CD4-positive, CD25-positive, alpha-beta regulatory T cell (primary cell): Measurements from ENCODE around the gene SDK1. TPM values are rescaled to one million over a fixed set of nuclear protein-coding genes. Genes with fewer than 3 reads are reported as not detected.

Experiments
- ATAC-seq, 2 donors: fragments of 150-1000 bp; cut with Tn5 transposase; one replicate each; pipeline ENCODE4 v1.10.0; 2021; ENCODE audit warnings: low read depth in 2 of 2, moderate number of reproducible peaks in 2 of 2, moderate library complexity in 1 of 2
- DNase-seq, 3 donors: peaks; one replicate each; pipeline versions ENCODE4 v3.0.0 to v3.0.0-alpha.2; 2012 to 2022; ENCODE audit warnings: mixed read lengths in 1 of 3
- H3K27ac ChIP-seq: one replicate; pipeline ENCODE4 v1.7.0; 2013; ENCODE audit warnings: mild to moderate bottlenecking, low read length; ENCODE audit not compliant: insufficient read depth, poor library complexity, severe bottlenecking
- H3K27me3 ChIP-seq: one replicate; pipeline ENCODE4 v1.7.0; 2013; ENCODE audit warnings: low read length; ENCODE audit not compliant: control insufficient read depth, insufficient read depth
- H3K36me3 ChIP-seq: one replicate; pipeline ENCODE4 v1.7.0; 2013; ENCODE audit warnings: mild to moderate bottlenecking, low read length, moderate library complexity; ENCODE audit not compliant: control insufficient read depth, insufficient read depth
- H3K4me1 ChIP-seq: 2 replicates; pipeline ENCODE4 v1.7.0; 2013; ENCODE audit warnings: mild to moderate bottlenecking, low read length; ENCODE audit not compliant: insufficient read depth, control insufficient read depth, poor library complexity, severe bottlenecking
- H3K4me3 ChIP-seq: one replicate; pipeline ENCODE4 v1.7.0; 2013; ENCODE audit warnings: low read depth, mild to moderate bottlenecking, low read length, moderate library complexity
- H3K9me3 ChIP-seq, 2 experiments: 1 replicate in 1 of 2; 2 replicates in 1 of 2; pipeline ENCODE4 v1.7.0; 2013; ENCODE audit warnings: low read length in 2 of 2, mild to moderate bottlenecking in 1 of 2, moderate library complexity in 1 of 2; ENCODE audit not compliant: control insufficient read depth in 2 of 2
- H3K27ac Mint-ChIP-seq, 3 donors: one replicate each; pipeline ENCODE4 v1.8.0; 2020 to 2022; ENCODE audit warnings: mild to moderate bottlenecking in 3 of 3, mixed read lengths in 3 of 3, moderate library complexity in 2 of 3
- H3K27me3 Mint-ChIP-seq: one replicate; pipeline ENCODE4 v1.8.0; 2022; ENCODE audit warnings: mild to moderate bottlenecking, mixed read lengths
- H3K36me3 Mint-ChIP-seq: one replicate; pipeline ENCODE4 v1.8.0; 2020; ENCODE audit warnings: mixed read lengths
- H3K4me1 Mint-ChIP-seq, 4 donors: one replicate each; pipeline ENCODE4 v1.8.0; 2020 to 2022; ENCODE audit warnings: mixed read lengths in 4 of 4, mild to moderate bottlenecking in 1 of 4
- H3K4me3 Mint-ChIP-seq, 4 donors: one replicate each; pipeline ENCODE4 v1.8.0; 2020 to 2022; ENCODE audit warnings: mild to moderate bottlenecking in 4 of 4, mixed read lengths in 4 of 4, moderate library complexity in 3 of 4
- H3K9me3 Mint-ChIP-seq, 7 donors: one replicate each; pipeline ENCODE4 v1.8.0; 2020 to 2022; ENCODE audit warnings: mixed read lengths in 7 of 7, mild to moderate bottlenecking in 3 of 7, moderate library complexity in 2 of 7
- polyA plus RNA-seq, 4 donors: library from polyadenylated mRNA; unstranded; fragments of 300-500 nt; fragmentation: Illumina TruSeq; gene quantifications; one replicate each; pipeline ENCODE4 v1.2.3, GENCODE V29; 2021
- total RNA-seq: library from RNA; stranded (reverse); gene quantifications from one replicate; pipeline ENCODE4 v1.2.3, GENCODE V29; 2022

Gene SDK1
- total and polyA plus RNA-seq, 5 donors from 2014 or later: 0.47 TPM; not detected in 4

GRCh38 chr7:4209966-4210365 is 908.9 kb downstream of the SDK1 start:
- DNase-seq (no peak), ATAC-seq (no peak)
- H3K27me3 ChIP-seq: no peaks in the 10 kb centered on the region
- H3K36me3 Mint-ChIP-seq: no peaks in the 10 kb centered on the region
- peaks cover 0 to 1% (median 0%) of the 10 kb centered on the region in 7 donors for H3K9me3 Mint-ChIP-seq
- H3K4me3 ChIP-seq: no peak overlapping the region
- H3K9me3 ChIP-seq: no peaks in the 10 kb centered on the region
- H3K4me1 ChIP-seq: no peaks in the 10 kb centered on the region
- H3K4me3 Mint-ChIP-seq: no peak overlapping the region
- peaks cover 0 to 4% (median 0%) of the 10 kb centered on the region in 4 donors for H3K4me1 Mint-ChIP-seq
- no peaks in the 10 kb centered on the region for H3K36me3 ChIP-seq
- no peak overlapping the region for H3K27ac ChIP-seq
- no peaks in the 10 kb centered on the region for H3K27me3 Mint-ChIP-seq
- no peak overlapping the region for H3K27ac Mint-ChIP-seq

DNA sequence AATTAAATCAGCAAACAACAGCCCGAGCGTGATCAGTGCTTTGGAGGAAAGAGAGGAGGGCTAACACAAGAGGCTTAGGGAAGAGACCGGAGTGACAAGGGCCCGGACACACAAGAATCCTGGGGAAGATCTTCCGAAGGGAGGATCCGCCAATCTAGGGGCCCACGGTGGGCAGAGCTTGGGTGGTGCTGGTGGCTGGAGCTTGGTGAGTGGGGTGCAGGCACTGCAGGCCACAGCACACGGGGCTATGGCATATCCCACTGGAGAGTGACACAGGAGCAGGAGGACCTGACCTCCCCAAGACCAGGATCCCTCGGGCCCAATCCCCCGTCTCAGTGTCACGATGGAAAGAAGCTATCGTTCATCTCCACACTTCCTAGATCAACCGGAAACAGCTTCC is 909.8 kb downstream of the SDK1 start:
- DNase-seq: no peak
- Mint-ChIP-seq H3K4me3 (no peak overlapping the region), H3K4me1 (peaks cover 0 to 4% (median 0%) of the 10 kb centered on the region in 4 donors), H3K36me3 (no peaks in the 10 kb centered on the region), H3K9me3 (peaks cover 0 to 1% (median 0%) of the 10 kb centered on the region in 7 donors), H3K27ac (peak overlapping the region in 1 of 3 donors; percentile 32), H3K27me3 (no peaks in the 10 kb centered on the region)
- no peak overlapping the region for H3K4me3 ChIP-seq
- no peaks in the 10 kb centered on the region for H3K36me3 ChIP-seq
- no peaks in the 10 kb centered on the region for H3K9me3 ChIP-seq
- H3K4me1 ChIP-seq: no peaks in the 10 kb centered on the region
- no peak for ATAC-seq
- no peak overlapping the region for H3K27ac ChIP-seq
- no peaks in the 10 kb centered on the region for H3K27me3 ChIP-seq

DNA sequence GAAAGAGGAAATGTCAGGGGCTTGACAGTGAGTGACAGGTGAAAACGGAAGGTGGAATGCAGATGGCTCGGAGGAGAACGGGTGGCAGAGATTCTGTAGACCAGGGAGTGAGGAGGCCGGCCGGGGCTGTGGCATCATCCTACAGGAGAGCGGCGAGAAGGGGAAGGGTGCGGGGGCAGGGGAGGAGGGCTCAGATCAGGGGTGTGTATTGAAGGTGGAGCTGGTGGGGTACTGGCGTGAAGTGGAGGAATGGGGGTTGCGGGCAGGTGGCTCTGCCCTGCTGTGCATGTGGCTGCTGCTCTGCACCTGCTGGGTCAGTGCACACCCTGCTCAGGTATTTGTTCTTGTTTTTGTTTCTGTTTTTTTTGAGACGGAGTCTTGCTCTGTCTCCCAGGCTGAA is 910.2 kb downstream of the SDK1 start:
- H3K9me3 ChIP-seq: no peaks in the 10 kb centered on the region
- Mint-ChIP-seq H3K4me1 (peaks cover 0 to 4% (median 0%) of the 10 kb centered on the region in 4 donors), H3K27ac (no peak overlapping the region), H3K4me3 (no peak overlapping the region), H3K36me3 (no peaks in the 10 kb centered on the region), H3K9me3 (peaks cover 0 to 1% (median 0%) of the 10 kb centered on the region in 7 donors), H3K27me3 (no peaks in the 10 kb centered on the region)
- ATAC-seq (no peak), DNase-seq (no peak)
- no peaks in the 10 kb centered on the region for H3K27me3 ChIP-seq
- no peak overlapping the region for H3K4me3 ChIP-seq
- no peak overlapping the region for H3K27ac ChIP-seq
- H3K36me3 ChIP-seq: no peaks in the 10 kb centered on the region
- no peaks in the 10 kb centered on the region for H3K4me1 ChIP-seq

DNA sequence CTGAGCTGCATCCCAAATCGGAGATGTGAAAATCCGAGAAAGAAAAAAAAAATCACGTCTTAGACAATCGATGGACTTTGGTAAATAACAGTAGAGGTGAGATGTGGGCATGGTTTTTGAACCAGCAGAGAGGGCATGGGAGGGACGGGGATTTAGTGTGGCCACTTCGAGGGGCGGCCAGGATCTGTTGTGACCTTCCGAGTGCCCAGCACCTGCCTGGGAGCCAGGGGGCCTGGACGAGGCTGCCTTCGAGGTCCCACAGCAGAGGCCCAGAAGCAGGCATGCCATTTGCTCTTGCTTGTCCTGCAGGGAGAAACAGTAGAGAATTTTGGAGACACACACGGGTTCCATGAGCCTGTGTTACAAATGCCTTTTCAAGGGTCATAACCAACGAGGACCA is 911.3 kb downstream of the SDK1 start:
- peaks cover 0 to 4% (median 0%) of the 10 kb centered on the region in 4 donors for H3K4me1 Mint-ChIP-seq
- no peak overlapping the region for H3K27ac Mint-ChIP-seq
- no peak overlapping the region for H3K4me3 Mint-ChIP-seq
- no peaks in the 10 kb centered on the region for H3K4me1 ChIP-seq
- H3K36me3 ChIP-seq: no peaks in the 10 kb centered on the region
- DNase-seq: no peak
- H3K27ac ChIP-seq: no peak overlapping the region
- H3K36me3 Mint-ChIP-seq: no peaks in the 10 kb centered on the region
- ATAC-seq: no peak
- peaks cover 0 to 1% (median 0%) of the 10 kb centered on the region in 7 donors for H3K9me3 Mint-ChIP-seq
- H3K4me3 ChIP-seq: no peak overlapping the region
- H3K27me3 Mint-ChIP-seq: no peaks in the 10 kb centered on the region
- H3K27me3 ChIP-seq: no peaks in the 10 kb centered on the region
- H3K9me3 ChIP-seq: no peaks in the 10 kb centered on the region

DNA sequence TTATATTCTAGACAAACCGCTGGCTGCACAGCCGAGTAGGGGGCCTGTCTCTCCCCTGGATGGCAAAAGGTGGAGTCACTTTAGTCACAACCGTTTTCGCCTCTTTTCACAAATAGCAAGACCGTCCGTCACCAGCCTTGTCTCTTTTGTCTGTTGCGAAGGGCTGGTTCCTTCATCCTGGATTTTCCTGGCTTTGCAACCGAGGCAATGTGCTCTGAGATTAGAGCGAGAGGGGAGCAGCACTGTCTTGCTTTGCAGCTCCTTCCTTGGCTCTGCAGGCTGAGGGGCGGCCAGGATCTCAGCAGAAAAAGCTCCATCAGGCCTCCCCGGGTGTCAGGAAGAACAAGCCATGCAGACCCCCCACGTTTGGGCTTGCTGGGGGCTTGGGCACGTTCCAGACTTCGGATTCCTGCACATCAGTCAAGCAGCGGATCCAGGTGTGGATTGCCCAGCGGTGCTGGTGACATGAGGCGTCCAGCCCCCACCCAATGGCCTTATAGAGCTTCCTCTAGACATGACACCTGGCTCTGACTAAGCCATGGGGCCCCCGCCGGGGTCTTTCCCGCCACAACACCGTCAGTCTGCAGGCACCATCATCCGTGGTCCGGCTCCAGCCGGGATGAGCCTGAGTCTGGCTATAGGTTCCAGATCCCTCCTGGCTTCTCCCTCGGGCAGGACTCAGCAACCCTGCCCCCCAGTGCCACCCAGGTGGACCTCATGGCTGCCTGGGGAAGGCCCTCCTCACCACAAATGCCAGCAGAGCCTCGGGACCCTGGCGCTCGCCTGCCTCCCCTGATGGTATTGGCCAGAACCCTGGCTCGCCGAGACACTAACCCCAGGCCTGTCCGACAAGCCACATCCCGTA is 913.5 kb downstream of the SDK1 start:
- Histone ChIP-seq H3K4me3 (no peak overlapping the region), H3K36me3 (no peaks in the 10 kb centered on the region), H3K27ac (no peak overlapping the region), H3K4me1 (no peaks in the 10 kb centered on the region), H3K9me3 (no peaks in the 10 kb centered on the region), H3K27me3 (no peaks in the 10 kb centered on the region)
- no peaks in the 10 kb centered on the region for H3K36me3 Mint-ChIP-seq
- ATAC-seq (no peak), DNase-seq (no peak)
- H3K4me3 Mint-ChIP-seq: no peak overlapping the region
- peaks cover 0 to 3% (median 0%) of the 10 kb centered on the region in 4 donors for H3K4me1 Mint-ChIP-seq
- H3K27ac Mint-ChIP-seq: no peak overlapping the region
- peaks cover 0 to 3% (median 0%) of the 10 kb centered on the region in 7 donors for H3K9me3 Mint-ChIP-seq
- no peaks in the 10 kb centered on the region for H3K27me3 Mint-ChIP-seq

DNA sequence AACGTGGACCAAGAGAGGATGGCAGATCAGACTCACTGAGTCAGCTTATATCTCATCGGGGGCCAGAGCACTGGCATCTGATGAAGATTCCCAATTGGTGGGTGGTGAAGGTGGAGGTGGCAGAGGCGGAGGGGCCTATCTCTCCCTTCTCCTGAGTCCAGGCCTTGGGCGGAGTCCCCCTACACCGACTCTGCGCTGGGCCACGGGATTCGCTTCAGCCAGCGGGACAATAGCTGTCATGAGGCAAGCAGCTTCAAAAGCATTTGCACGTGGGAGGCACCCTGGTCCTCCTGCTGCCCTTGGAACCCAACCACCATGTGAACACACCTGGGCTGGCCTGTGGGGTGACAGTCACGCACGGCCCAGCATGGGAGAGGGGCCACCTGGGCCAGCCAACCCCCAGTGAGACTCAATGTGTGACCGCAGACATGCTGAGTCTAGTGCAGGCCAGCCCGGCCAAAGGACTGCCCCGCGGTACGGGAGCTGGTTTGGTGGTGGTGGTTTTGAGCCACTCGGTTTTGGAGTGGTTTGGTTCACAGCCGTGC is 914.2 kb downstream of the SDK1 start:
- Histone ChIP-seq H3K27me3 (no peaks in the 10 kb centered on the region), H3K4me3 (no peak overlapping the region), H3K9me3 (no peaks in the 10 kb centered on the region), H3K27ac (no peak overlapping the region), H3K36me3 (no peaks in the 10 kb centered on the region), H3K4me1 (no peaks in the 10 kb centered on the region)
- Mint-ChIP-seq H3K27ac (no peak overlapping the region), H3K4me3 (no peak overlapping the region), H3K27me3 (no peaks in the 10 kb centered on the region), H3K36me3 (no peaks in the 10 kb centered on the region), H3K9me3 (peaks cover 0 to 3% (median 0%) of the 10 kb centered on the region in 7 donors), H3K4me1 (no peaks in the 10 kb centered on the region)
- DNase-seq (no peak), ATAC-seq (no peak)

GRCh38 chr7:4216016-4216415 is 915.0 kb downstream of the SDK1 start:
- Mint-ChIP-seq H3K27ac (no peak overlapping the region), H3K4me1 (no peaks in the 10 kb centered on the region), H3K36me3 (no peaks in the 10 kb centered on the region), H3K9me3 (peaks cover 0 to 3% (median 0%) of the 10 kb centered on the region in 7 donors), H3K4me3 (no peak overlapping the region), H3K27me3 (no peaks in the 10 kb centered on the region)
- no peak overlapping the region for H3K27ac ChIP-seq
- H3K4me1 ChIP-seq: no peaks in the 10 kb centered on the region
- no peak overlapping the region for H3K4me3 ChIP-seq
- DNase-seq: no peak
- no peaks in the 10 kb centered on the region for H3K9me3 ChIP-seq
- ATAC-seq: no peak
- no peaks in the 10 kb centered on the region for H3K36me3 ChIP-seq
- no peaks in the 10 kb centered on the region for H3K27me3 ChIP-seq
